Caco-2 (cell line): ENCODE measurements around the gene CCR5. TPM values are rescaled to one million over a fixed set of nuclear protein-coding genes. Genes with fewer than 3 reads are reported as not detected.

ENCODE experiments used
- BruUV-seq: library from RNA; stranded (reverse); fragments of 400-500 nt; replicated peaks from 2 replicates; lab custom pipeline; 2021; lab: Mats Ljungman, UMichigan
- CTCF ChIA-PET: fragments of 300-600 bp; sonication (Branson Sonifier 250); formaldehyde crosslinking; loops from one replicate; lab custom pipeline; 2022; ENCODE audit warnings: antibody characterized with exemption; lab: Charles Lee
- POLR2A ChIA-PET: fragments of 300-600 bp; sonication (Branson Sonifier 250); formaldehyde crosslinking; loops from one replicate; lab custom pipeline; 2022; ENCODE audit warnings: antibody characterized with exemption; lab: Charles Lee
- DNase-seq, 2 experiments: peaks; one replicate each; pipeline versions ENCODE4 v3.0.0 to v3.0.0-alpha.2; 2020 to 2022
- H3K27me3 ChIP-seq: replicated peaks from 2 replicates; pipeline ENCODE4 v1.6.0; 2011; ENCODE audit warnings: low read length; ENCODE audit not compliant: control insufficient read depth, insufficient read depth
- H3K36me3 ChIP-seq: 2 replicates; pipeline ENCODE4 v1.5.1; 2011; ENCODE audit warnings: low read length; ENCODE audit not compliant: control insufficient read depth, insufficient read depth
- H3K4me1 ChIP-seq: fragments of 250-450 bp; sonication (Bioruptor Pico); 2 replicates; pipeline ENCODE4 v1.5.1; 2020; ENCODE audit warnings: mild to moderate bottlenecking
- H3K4me3 ChIP-seq: 2 replicates; pipeline ENCODE4 v1.5.1; 2011; ENCODE audit warnings: low read depth, mild to moderate bottlenecking, control low read depth, low read length
- H3K9me3 ChIP-seq: fragments of 250-450 bp; sonication (Bioruptor Pico); 2 replicates; pipeline ENCODE4 v1.5.1; 2020; ENCODE audit warnings: mild to moderate bottlenecking, moderate library complexity
- H3K27ac Mint-ChIP-seq: one replicate; pipeline ENCODE4 v1.8.0; 2022; ENCODE audit warnings: mixed read lengths; ENCODE audit not compliant: unreplicated experiment
- H3K27me3 Mint-ChIP-seq: one replicate; pipeline ENCODE4 v1.8.0; 2022; ENCODE audit warnings: mixed read lengths; ENCODE audit not compliant: insufficient read depth, unreplicated experiment
- H3K36me3 Mint-ChIP-seq: one replicate; pipeline ENCODE4 v1.8.0; 2022; ENCODE audit warnings: mild to moderate bottlenecking, mixed read lengths; ENCODE audit not compliant: insufficient read depth, unreplicated experiment
- H3K4me1 Mint-ChIP-seq: one replicate; pipeline ENCODE4 v1.8.0; 2022; ENCODE audit warnings: low read depth, mixed read lengths; ENCODE audit not compliant: unreplicated experiment
- H3K4me3 Mint-ChIP-seq: one replicate; pipeline ENCODE4 v1.8.0; 2022; ENCODE audit warnings: mild to moderate bottlenecking, moderate library complexity, mixed read lengths; ENCODE audit not compliant: unreplicated experiment
- H3K9me3 Mint-ChIP-seq: one replicate; pipeline ENCODE4 v1.8.0; 2022; ENCODE audit warnings: mixed read lengths; ENCODE audit not compliant: unreplicated experiment
- CTCF ChIP-seq, 2 experiments: fragments of 200-600 bp in 1 of 2; IDR thresholded peaks; 1 replicate in 1 of 2; 2 replicates in 1 of 2; pipeline versions ENCODE4 v1.5.1 to v1.8.0; 2011 to 2022; ENCODE audit warnings: antibody characterized with exemption in 1 of 2, control low read depth in 1 of 2, inconsistent platforms in 1 of 2, low read depth in 1 of 2, low read length in 1 of 2, mild to moderate bottlenecking in 1 of 2, moderate library complexity in 1 of 2; ENCODE audit not compliant: insufficient read depth in 1 of 2, severe bottlenecking in 1 of 2, unreplicated experiment in 1 of 2
- intact Hi-C: fragments of 100-400 bp; cut with micrococcal nuclease; formaldehyde crosslinking; loops from one replicate; pipeline ENCODE4 v1.10.0; 2022; ENCODE audit not compliant: unreplicated experiment
- total RNA-seq: library from RNA; stranded (reverse); gene quantifications from 2 replicates; pipeline ENCODE4 v1.2.3, GENCODE V29; 2022

The CCR5 gene
- total RNA-seq, 1 experiment from 2014 or later = not detected

GRCh38 chr3:46356276-46356675, 14.5 kb upstream of the CCR5 start:
- Mint-ChIP-seq H3K27ac (no peak overlapping the region), H3K36me3 (peaks cover 2% of the 10 kb centered on the region), H3K4me3 (no peak overlapping the region), H3K9me3 (peaks cover 11% of the 10 kb centered on the region), H3K27me3 (no peaks in the 10 kb centered on the region), H3K4me1 (peaks cover 11% of the 10 kb centered on the region)
- no peak for DNase-seq
- no TSS peak for BruUV-seq
- H3K4me3 ChIP-seq = no peak overlapping the region
- CTCF ChIA-PET = no interaction called here
- no peaks in the 10 kb centered on the region for H3K4me1 ChIP-seq
- no peaks in the 10 kb centered on the region for H3K36me3 ChIP-seq
- intact Hi-C loops = no loop called here
- no peaks in the 10 kb centered on the region for H3K9me3 ChIP-seq
- POLR2A ChIA-PET = no interaction called here
- no peak for TF ChIP-seq CTCF (IDR thresholded peaks at IDR 0.05; ENCODE audit: insufficient read depth in 1 of 2, low read depth in 1 of 2, low read length in 1 of 2, severe bottlenecking in 1 of 2, unreplicated experiment in 1 of 2)
- peaks cover 1% of the 10 kb centered on the region for H3K27me3 ChIP-seq

- CTCF ChIA-PET = no interaction called here
- Mint-ChIP-seq H3K27ac (no peak overlapping the region), H3K9me3 (peaks cover 11% of the 10 kb centered on the region), H3K4me3 (no peak overlapping the region), H3K27me3 (no peaks in the 10 kb centered on the region), H3K36me3 (peaks cover 5% of the 10 kb centered on the region), H3K4me1 (peaks cover 14% of the 10 kb centered on the region)
- no TSS peak for BruUV-seq
- no peaks in the 10 kb centered on the region for H3K4me1 ChIP-seq
- H3K4me3 ChIP-seq = no peak overlapping the region
- H3K27me3 ChIP-seq = peaks cover 1% of the 10 kb centered on the region
- DNase-seq = no peak
- TF ChIP-seq CTCF (IDR thresholded peaks at IDR 0.05; ENCODE audit: insufficient read depth in 1 of 2, low read depth in 1 of 2, low read length in 1 of 2, severe bottlenecking in 1 of 2, unreplicated experiment in 1 of 2) = no peak
- intact Hi-C loops = no loop called here
- POLR2A ChIA-PET = no interaction called here
- H3K36me3 ChIP-seq = no peaks in the 10 kb centered on the region
- H3K9me3 ChIP-seq = no peaks in the 10 kb centered on the region
These were observed 13.8 kb upstream of the CCR5 start for GRCh38 chr3:46356909-46357308.

GRCh38 chr3:46358466-46358865, 12.3 kb upstream of the CCR5 start:
- no peak for DNase-seq
- Histone ChIP-seq H3K4me3 (no peak overlapping the region), H3K4me1 (no peaks in the 10 kb centered on the region), H3K9me3 (no peaks in the 10 kb centered on the region), H3K36me3 (no peaks in the 10 kb centered on the region), H3K27me3 (no peaks in the 10 kb centered on the region)
- no peak for TF ChIP-seq CTCF (IDR thresholded peaks at IDR 0.05; ENCODE audit: insufficient read depth in 1 of 2, low read depth in 1 of 2, low read length in 1 of 2, severe bottlenecking in 1 of 2, unreplicated experiment in 1 of 2)
- intact Hi-C loops = no loop called here
- Mint-ChIP-seq H3K9me3 (peaks cover 11% of the 10 kb centered on the region), H3K4me1 (peaks cover 14% of the 10 kb centered on the region), H3K27ac (no peak overlapping the region), H3K4me3 (no peak overlapping the region), H3K27me3 (no peaks in the 10 kb centered on the region), H3K36me3 (peaks cover 5% of the 10 kb centered on the region)
- no TSS peak for BruUV-seq
- ChIA-PET POLR2A (interaction anchor here (0.6 kb wide), 1 partner anchor 150 kb away, joined by 3 read pairs; the partner anchor contains the start of gene CCR1), CTCF (no interaction called here)
